Kidney epithelial cell (primary cell): ENCODE measurements around the gene NPPC. TPM values are rescaled to one million over a fixed set of nuclear protein-coding genes. Genes with fewer than 3 reads are reported as not detected.

ENCODE experiments used
- DNase-seq: peaks from one replicate; pipeline ENCODE4 v3.0.0-alpha.2; 2010; ENCODE audit warnings: low read depth
- H3K27me3 ChIP-seq: 2 replicates; pipeline ENCODE4 v1.6.0; 2011; ENCODE audit warnings: low read length; ENCODE audit not compliant: control insufficient read depth, insufficient read depth
- H3K36me3 ChIP-seq: 2 replicates; pipeline ENCODE4 v1.5.1; 2011; ENCODE audit warnings: low read length; ENCODE audit not compliant: control insufficient read depth, insufficient read depth
- H3K4me3 ChIP-seq: 2 replicates; pipeline ENCODE4 v1.5.1; 2011; ENCODE audit warnings: low read depth, mild to moderate bottlenecking, control low read depth, low read length
- CTCF ChIP-seq: IDR thresholded peaks from 2 replicates; pipeline ENCODE4 v1.5.1; 2011; ENCODE audit warnings: mild to moderate bottlenecking, moderate library complexity, low read length, control low read depth, inconsistent platforms; ENCODE audit not compliant: insufficient read depth, poor library complexity, severe bottlenecking
- total RNA-seq: library from RNA; depleted of rRNA; stranded (reverse); fragments of >200 nt; gene quantifications from 2 replicates; pipeline ENCODE4 v1.2.3, GENCODE V29; 2015

The NPPC gene
- total RNA-seq, 1 donor from 2014 or later, result not detected

- no peak for DNase-seq
- Histone ChIP-seq H3K4me3 (no peak overlapping the region), H3K36me3 (no peaks in the 10 kb centered on the region), H3K27me3 (no peaks in the 10 kb centered on the region)
- TF ChIP-seq CTCF, result no peak
Observed at GRCh38 chr2:231874944-231875343, 51.3 kb downstream of the NPPC start.

Other genes with a start within 250 kb of the NPPC start
- 757 and 913 TPM in 2 replicates for gene PTMA, start 217.9 kb downstream of the NPPC start, total RNA-seq
- gene PDE6D, start 145.1 kb downstream of the NPPC start, total RNA-seq, result 30.5 and 34.6 TPM in 2 replicates
- gene COPS7B, start 140.0 kb downstream of the NPPC start, total RNA-seq, result 30.5 and 30.9 TPM in 2 replicates
- 25.2 and 31.7 TPM in 2 replicates for gene DIS3L2, start 35.3 kb upstream of the NPPC start, total RNA-seq